K562 (cell line): ENCODE measurements around the gene USP20. TPM values are rescaled to one million over a fixed set of nuclear protein-coding genes. Genes with fewer than 3 reads are reported as not detected.
A peak's percentile ranks its signal among the peaks of the same experiment; 100 is the strongest.

Source experiments
- ATAC-seq: fragments of 200-7000 bp; cut with Tn5 transposase; 3 replicates; pipeline ENCODE4 v1.9.1; 2020; ENCODE audit warnings: moderate library complexity
- BruUV-seq: library from RNA; stranded (reverse); fragments of 400-500 nt; replicated peaks from 2 replicates; lab custom pipeline; 2021; lab: Mats Ljungman, UMichigan
- CTCF ChIA-PET: fragments of 300-600 bp; formaldehyde crosslinking; extraction: SDS; loops from one replicate; lab custom pipeline; 2021; ENCODE audit warnings: low intra/inter-chr PET ratio; lab: Yijun Ruan, JAX
- POLR2A ChIA-PET: fragments of 300-600, 350-650 bp; sonication (Branson Sonifier 250); formaldehyde crosslinking; extraction: SDS; loops from one replicate; lab custom pipeline; 2021; ENCODE audit warnings: antibody characterized with exemption, inconsistent platforms; lab: Yijun Ruan, JAX
- DNase-seq, 4 experiments: peaks; one replicate each; pipeline versions ENCODE4 v3.0.0 to v3.0.0-alpha.2; 2011 to 2018; ENCODE audit warnings: low spot score in 3 of 4, mixed read lengths in 3 of 4; ENCODE audit errors: extremely low read depth in 1 of 4
- FAIRE-seq: peaks from 2 replicates; lab custom pipeline; 2011; peaks lifted over from hg19 to GRCh38; lab: Jason Lieb, UNC
- H2AFZ ChIP-seq: 2 replicates; pipeline ENCODE4 v1.6.0; 2011; ENCODE audit warnings: low read depth, low read length, control low read depth, inconsistent platforms
- H3K27ac ChIP-seq: fragments of 200-600 bp; 3 replicates; pipeline ENCODE4 v1.8.0; 2011; ENCODE audit warnings: low read depth, mild to moderate bottlenecking, control low read depth, inconsistent platforms, low read length, moderate library complexity, mixed read lengths; ENCODE audit errors: extremely low read depth
- H3K27me3 ChIP-seq, 2 experiments: fragments of 300-600 bp in 1 of 2; 2 replicates in 1 of 2; 3 replicates in 1 of 2; pipeline versions ENCODE4 v1.6.0 to v1.8.0; 2011; ENCODE audit warnings: inconsistent platforms in 2 of 2, low read length in 2 of 2, mild to moderate bottlenecking in 1 of 2, mixed read lengths in 1 of 2, moderate library complexity in 1 of 2; ENCODE audit not compliant: control insufficient read depth in 2 of 2, insufficient read depth in 2 of 2
- H3K36me3 ChIP-seq: fragments of 300-600 bp; 3 replicates; pipeline ENCODE4 v1.8.0; 2011; ENCODE audit warnings: mild to moderate bottlenecking, low read length, inconsistent platforms; ENCODE audit not compliant: control insufficient read depth, insufficient read depth
- H3K4me1 ChIP-seq, 2 experiments: fragments of 200-600 bp in 1 of 2; replicated peaks in 1 of 2; 2 replicates in 1 of 2; 3 replicates in 1 of 2; pipeline versions ENCODE4 v1.5.1 to v1.8.0; 2011; ENCODE audit warnings: inconsistent platforms in 2 of 2, low read length in 2 of 2, mild to moderate bottlenecking in 1 of 2, mixed read lengths in 1 of 2, moderate library complexity in 1 of 2; ENCODE audit not compliant: control insufficient read depth in 2 of 2, insufficient read depth in 2 of 2
- H3K4me2 ChIP-seq: 2 replicates; pipeline ENCODE4 v1.6.1; 2011; ENCODE audit warnings: low read length, control low read depth, inconsistent platforms, mixed read lengths; ENCODE audit not compliant: insufficient read depth
- H3K4me3 ChIP-seq: fragments of 200-600 bp; sonication (generic), shearing (Covaris generic); 2 replicates; pipeline ENCODE4 v1.5.1; 2016; ENCODE audit warnings: control low read depth, inconsistent platforms
- H3K79me2 ChIP-seq: fragments of 200-600 bp; 3 replicates; pipeline ENCODE4 v1.8.0; 2011; ENCODE audit warnings: low read length, inconsistent platforms; ENCODE audit not compliant: control insufficient read depth, insufficient read depth
- H3K9ac ChIP-seq, 2 experiments: 2 replicates each; pipeline versions ENCODE4 v1.6.0 to v1.6.1; 2011; ENCODE audit warnings: low read depth in 2 of 2, low read length in 2 of 2, control low read depth in 1 of 2, inconsistent platforms in 1 of 2, mild to moderate bottlenecking in 1 of 2, mixed read lengths in 1 of 2; ENCODE audit not compliant: insufficient read depth in 1 of 2
- H3K9me1 ChIP-seq: one replicate; pipeline ENCODE4 v1.6.0; 2011; ENCODE audit warnings: inconsistent platforms, mild to moderate bottlenecking, low read length, moderate library complexity; ENCODE audit not compliant: control insufficient read depth, insufficient read depth
- H3K9me3 ChIP-seq: replicated peaks from 2 replicates; pipeline ENCODE4 v1.5.1; 2011; ENCODE audit warnings: low read depth, low read length, inconsistent platforms; ENCODE audit not compliant: control insufficient read depth, insufficient read depth
- H4K20me1 ChIP-seq: replicated peaks from 2 replicates; pipeline ENCODE4 v1.6.1; 2011; ENCODE audit warnings: low read length, inconsistent platforms, mixed read lengths; ENCODE audit not compliant: control insufficient read depth, insufficient read depth
- JUN ChIP-seq, 2 experiments: sonication (generic) in 1 of 2; formaldehyde crosslinking in 1 of 2; IDR thresholded peaks; 2 replicates each; pipeline versions ENCODE4 v1.6.1 to v1.8.0; 2012 to 2022; ENCODE audit warnings: borderline replicate concordance in 2 of 2, mild to moderate bottlenecking in 2 of 2, improper control_type of control experiment in 1 of 2, low read depth in 1 of 2, low read length in 1 of 2, missing genetic modification reagents in 1 of 2
- POLR2G ChIP-seq: fragments of 200-400 bp; formaldehyde crosslinking; IDR thresholded peaks from 2 replicates; pipeline ENCODE4 v1.6.1; 2017; ENCODE audit warnings: low read depth, mild to moderate bottlenecking, antibody characterized with exemption, low read length, moderate library complexity
- TFAP4 ChIP-seq: sonication (generic); formaldehyde crosslinking; IDR thresholded peaks from 2 replicates; pipeline ENCODE4 v1.8.0; 2022; ENCODE audit warnings: missing genetic modification reagents, mild to moderate bottlenecking, moderate library complexity, borderline replicate concordance
- ZNF740 ChIP-seq, 3 experiments: fragments of 200-800 bp in 1 of 3; sonication (Bioruptor generic) in 1 of 3; sonication (generic) in 1 of 3; formaldehyde crosslinking in 1 of 3; IDR thresholded peaks; 2 replicates each; pipeline versions ENCODE4 v1.6.1 to v1.8.0; 2016 to 2022; ENCODE audit warnings: mild to moderate bottlenecking in 2 of 3, missing compliant biosample characterization in 2 of 3, missing genetic modification characterization in 2 of 3, missing genetic modification reagents in 1 of 3
- WGBS: fragments of 100-300 bp; shearing (Covaris generic); methylation state at CpG from one replicate; pipeline ENCODE4 v1.1.6; 2016; ENCODE audit warnings: low coverage, mixed read lengths; ENCODE audit not compliant: insufficient coverage; ENCODE audit errors: missing lambda C conversion rate; 5-methylcytosine and 5-hydroxymethylcytosine counted together
- in situ Hi-C: fragments of 300-500 bp; cut with MboI; formaldehyde crosslinking; loops from 4 replicates; pipeline ENCODE4 v1.15.0; 2018; ENCODE audit warnings: inconsistent platforms, mixed read lengths
- intact Hi-C: fragments of 100-400 bp; cut with micrococcal nuclease; formaldehyde crosslinking; loops from 2 replicates; pipeline ENCODE4 v1.14.2; 2022
- polyA plus RNA-seq, 8 experiments: library from polyadenylated mRNA; depleted of rRNA in 4 of 8; stranded (reverse) in 5 of 8; unstranded in 3 of 8; fragments of >200 nt; fragmentation: Nextera tagmentation in 2 of 8; fragmentation: Illumina TruSeq in 1 of 8; extraction: Ambion mirVana in 2 of 8; extraction: Trizol in 1 of 8; gene quantifications; 2 replicates each; pipeline versions ENCODE4 v1.2.1 to v1.2.3, GENCODE V29; 2011 to 2014; ENCODE audit warnings: inconsistent platforms in 1 of 8, missing spikeins in 1 of 8
- total RNA-seq, 7 experiments: library from RNA; depleted of rRNA in 6 of 7; stranded (reverse); fragments of >200 nt in 6 of 7; fragmentation: Illumina TruSeq in 2 of 7; extraction: Trizol in 2 of 7; gene quantifications; 2 replicates each; pipeline versions ENCODE4 v1.2.1 to v1.2.3, GENCODE V29; 2011 to 2021; ENCODE audit warnings: low replicate concordance in 1 of 7

USP20 gene
- total and polyA plus RNA-seq, 9 of the 15 experiments (the other 6 are each of a cell fraction or from before 2014, with no cell fraction given) = 1.9 to 136 (median 49.1) TPM

GRCh38 chr9:129810116-129810515 lies 25.1 kb upstream of the USP20 start:
- in situ Hi-C loops = no loop called here
- DNase-seq (peak in 1 of 4 experiments; percentile 33), ATAC-seq (peak; percentile 19; the same call in 2 of the 3 replicates), FAIRE-seq (no peak)
- Histone ChIP-seq H3K4me3 (no peak overlapping the region), H3K4me2 (no peak overlapping the region), H3K9ac (no peak overlapping the region; a peak in 1 of 4 replicates), H3K36me3 (peaks cover 86% of the 10 kb centered on the region), H3K27me3 (no peaks in the 10 kb centered on the region), H3K9me1 (peaks cover 6% of the 10 kb centered on the region), H4K20me1 (peaks cover 8% of the 10 kb centered on the region), H3K79me2 (no peaks in the 10 kb centered on the region), H3K27ac (no peak overlapping the region), H3K4me1 (peaks cover 4 to 13% of the 10 kb centered on the region in 2 experiments; a peak in 3 of 5 replicates), H3K9me3 (no peaks in the 10 kb centered on the region), H2AFZ (no peak overlapping the region)
- POLR2A ChIA-PET = interaction anchor here (0.6 to 5.8 kb wide), 6 partner anchors 8 to 1983 kb away, joined by 3 to 49 read pairs (median 5); partner anchors contain the start of gene TOR1A
- 0 out of 2 replicates have a peak, but pooled peaks have one; percentile 1 for TF ChIP-seq TFAP4
- peak; percentile 45 for TF ChIP-seq POLR2G
- peak; percentile 77; the same call in 1 of the 2 replicates for TF ChIP-seq ZNF740 (CRISPR knock-in tag; IDR thresholded peaks at IDR 0.05)
- TF ChIP-seq ZNF740 (tag; IDR thresholded peaks at IDR 0.05) = no peak
- TF ChIP-seq JUN (IDR thresholded peaks at IDR 0.05; ENCODE audit: borderline replicate concordance, low read depth, low read length) = no peak
- TF ChIP-seq JUN (CRISPR knock-in tag; IDR thresholded peaks at IDR 0.05; ENCODE audit: borderline replicate concordance) = no peak
- BruUV-seq = no TSS peak
- CTCF ChIA-PET = no interaction called here
- intact Hi-C loops = no loop called here
- 82% methylated on average over 11 of the region's 11 CpGs for WGBS
